ENCODE data around the gene PROP1.
"Not testable (repeated sequence)": the region's sequence is repeated elsewhere in the genome, so short reads cannot be mapped to it uniquely, and the experiment has no call there.

PROP1 gene

DNA sequence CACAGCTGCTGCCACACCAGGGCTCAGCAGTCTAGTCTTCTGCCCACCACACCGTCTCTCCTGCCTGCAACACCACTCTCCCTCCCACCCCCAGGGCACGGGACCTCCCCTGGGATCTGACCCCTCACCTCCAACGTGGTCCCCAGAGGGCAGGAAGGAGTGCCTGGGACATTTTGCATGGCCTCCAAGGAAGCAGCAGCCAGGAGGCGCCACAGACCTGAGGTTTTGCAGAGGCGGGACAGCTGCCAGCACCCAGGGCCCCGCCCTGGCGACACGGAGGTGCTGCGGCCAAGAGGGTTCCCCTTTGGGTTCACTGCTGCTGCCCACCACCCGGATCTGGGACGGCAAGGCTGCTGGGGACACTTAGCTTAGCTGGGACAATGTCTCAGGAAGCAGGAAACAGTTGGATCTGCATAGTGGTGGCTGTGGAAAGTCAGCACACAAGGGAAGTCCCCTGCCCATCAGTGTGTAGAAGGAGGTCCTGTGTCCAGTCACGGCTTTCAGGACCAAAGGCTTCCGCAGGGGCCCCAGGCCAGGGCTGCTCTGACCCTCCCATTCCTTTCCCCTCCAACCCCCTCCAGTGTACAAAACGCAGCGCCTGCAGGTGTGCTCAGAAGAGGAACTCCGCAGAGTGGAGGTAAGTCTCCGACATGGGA is 13.8 kb downstream of the PROP1 start:
- no peak for DNase-seq (ENCODE audit: low spot score)

DNA sequence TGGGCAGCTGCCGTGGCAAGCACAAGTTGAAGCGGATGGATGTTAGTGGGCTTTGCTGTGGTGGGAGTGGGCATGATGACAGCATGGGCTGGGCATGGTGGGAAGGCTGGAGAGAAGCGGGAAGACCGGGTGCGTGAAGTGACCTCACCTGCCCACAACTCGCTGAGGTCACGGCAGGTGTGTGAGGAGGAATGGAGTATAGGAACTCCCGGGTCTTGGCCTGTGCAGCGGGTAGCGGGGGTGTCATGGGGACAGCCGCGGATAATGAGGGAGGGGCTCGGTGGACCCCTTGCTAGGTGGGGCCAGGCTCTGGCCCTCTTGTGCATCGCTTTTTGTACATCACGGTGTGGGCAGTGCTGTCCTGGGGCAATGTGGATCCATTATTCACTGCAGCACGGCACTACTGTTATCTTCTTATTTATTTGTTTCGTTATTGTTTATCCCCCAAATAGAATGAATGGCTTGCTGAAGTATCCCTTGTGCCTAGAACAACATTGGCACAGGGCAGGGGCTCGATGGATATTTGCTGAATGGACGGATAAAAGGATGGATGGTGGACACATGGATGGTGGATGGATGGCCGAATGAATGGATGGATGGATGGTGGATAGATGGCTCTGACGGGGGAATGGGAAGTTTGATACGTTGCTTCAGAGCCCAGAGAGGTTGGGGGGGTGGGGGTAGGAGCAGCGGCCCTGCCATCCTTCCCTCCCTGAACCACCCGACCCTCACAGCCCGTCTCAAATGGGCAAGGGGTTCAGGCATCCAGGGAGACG is 14.6 kb downstream of the PROP1 start:
- DNase-seq (ENCODE audit: low spot score): no peak

DNA sequence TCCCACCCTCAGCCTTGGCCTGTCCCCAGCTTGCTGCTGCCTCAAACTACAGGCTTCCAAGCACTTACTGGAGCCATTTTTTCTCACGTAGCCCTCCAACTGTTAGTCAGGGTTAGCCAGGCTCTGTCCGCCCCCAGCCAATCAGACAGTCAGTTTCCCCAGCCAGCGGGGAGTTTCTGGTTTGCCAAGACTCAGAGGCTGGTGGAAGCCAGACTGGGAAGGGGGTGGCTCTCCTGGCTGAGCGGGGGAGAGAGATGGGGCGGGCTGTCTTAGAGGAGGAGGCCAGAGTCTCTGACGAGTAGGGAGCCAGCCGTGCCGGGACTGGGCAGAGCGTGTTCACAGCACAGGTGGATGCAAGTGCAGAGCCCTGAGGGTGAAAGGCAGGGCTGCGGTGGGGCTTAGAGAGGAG is 15.3 kb downstream of the PROP1 start:
- no peak for DNase-seq (ENCODE audit: low spot score)

DNA sequence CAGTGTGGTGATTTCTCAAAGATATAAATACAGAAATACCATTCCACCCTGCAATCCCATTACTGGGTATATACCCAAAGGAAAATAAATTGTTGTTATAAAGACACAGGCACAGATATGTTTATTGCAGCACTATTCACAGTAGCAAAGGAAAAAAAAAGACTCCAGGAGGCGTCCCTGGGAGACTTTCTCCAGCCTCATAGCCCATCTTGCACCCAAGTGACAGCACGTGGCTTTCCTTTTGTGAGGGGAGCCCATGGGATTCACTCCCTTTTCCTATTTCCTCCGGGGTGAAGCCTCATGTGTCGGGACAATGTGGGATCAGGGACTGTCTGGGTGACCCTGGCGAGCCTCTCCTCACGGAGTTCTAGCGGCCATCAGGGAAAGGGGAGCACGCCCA is 18.4 kb downstream of the PROP1 start:
- not testable (repeated sequence) for DNase-seq (ENCODE audit: low spot score)

DNA sequence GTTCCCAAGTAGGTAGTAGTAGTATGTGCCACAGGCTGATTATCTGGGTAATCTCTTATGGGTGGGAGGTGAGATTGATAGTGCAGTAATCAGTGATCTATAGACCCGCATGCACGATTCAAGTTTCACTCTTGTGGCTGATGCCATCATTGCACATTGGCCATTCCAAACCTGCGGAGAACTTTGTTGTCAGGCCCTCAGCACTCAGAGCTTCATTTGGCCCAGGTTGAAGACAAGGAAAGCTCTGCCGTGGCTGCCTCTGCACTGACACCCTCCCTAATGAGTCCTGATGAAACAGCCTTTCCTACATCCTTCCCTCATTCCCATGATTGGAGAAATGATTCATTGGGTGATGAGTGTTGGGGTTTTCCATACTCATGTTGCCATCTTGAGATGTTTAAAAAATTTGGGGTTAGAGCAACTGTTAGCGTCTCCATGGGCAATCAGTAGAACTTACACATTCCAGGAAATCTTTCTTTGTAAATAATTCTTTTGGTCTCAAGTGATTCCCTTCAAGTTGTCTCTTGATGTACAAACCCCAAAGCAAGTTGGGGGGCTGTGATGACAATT is 22.9 kb downstream of the PROP1 start:
- DNase-seq (ENCODE audit: low spot score): no peak

DNA sequence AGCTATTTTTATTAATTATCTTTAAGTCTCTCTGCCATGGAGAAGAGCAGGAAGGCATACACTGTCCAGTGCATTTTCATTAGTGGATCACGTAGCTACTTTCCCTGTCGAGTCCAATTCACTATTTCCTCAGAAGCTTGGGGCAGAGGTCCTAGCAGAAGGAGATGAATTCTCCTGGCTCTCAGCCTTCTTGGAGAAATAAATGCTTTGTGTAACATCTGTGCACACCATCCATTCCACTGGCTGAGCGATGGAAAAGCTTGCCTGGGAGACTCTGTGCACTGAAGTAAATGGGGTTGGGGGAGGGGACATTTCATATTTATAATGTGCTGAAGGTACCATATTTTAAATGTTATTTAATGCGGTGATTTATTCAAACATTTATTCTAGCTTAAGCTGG is 23.4 kb downstream of the PROP1 start:
- DNase-seq (ENCODE audit: low spot score): no peak

DNA sequence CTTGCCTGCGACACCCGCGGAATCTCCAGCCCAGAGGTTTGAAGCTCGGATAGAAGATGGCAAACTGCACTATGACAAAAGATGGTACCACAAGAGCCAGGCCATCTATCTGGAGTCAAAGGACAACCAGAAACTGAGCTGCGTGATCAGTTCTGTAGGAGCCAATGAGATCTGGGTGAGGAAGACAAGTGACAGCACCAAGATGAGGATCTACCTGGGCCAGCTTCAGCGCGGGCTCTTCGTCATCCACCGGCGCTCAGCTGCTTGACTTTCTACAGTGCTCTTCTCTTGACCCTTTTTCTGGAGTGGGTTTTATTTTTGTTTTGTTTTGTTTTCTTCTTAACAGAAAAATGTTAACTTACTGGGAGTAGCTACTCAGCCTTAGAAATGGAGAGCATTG is 24.0 kb downstream of the PROP1 start:
- not testable (repeated sequence) for DNase-seq (ENCODE audit: low spot score)

DNA sequence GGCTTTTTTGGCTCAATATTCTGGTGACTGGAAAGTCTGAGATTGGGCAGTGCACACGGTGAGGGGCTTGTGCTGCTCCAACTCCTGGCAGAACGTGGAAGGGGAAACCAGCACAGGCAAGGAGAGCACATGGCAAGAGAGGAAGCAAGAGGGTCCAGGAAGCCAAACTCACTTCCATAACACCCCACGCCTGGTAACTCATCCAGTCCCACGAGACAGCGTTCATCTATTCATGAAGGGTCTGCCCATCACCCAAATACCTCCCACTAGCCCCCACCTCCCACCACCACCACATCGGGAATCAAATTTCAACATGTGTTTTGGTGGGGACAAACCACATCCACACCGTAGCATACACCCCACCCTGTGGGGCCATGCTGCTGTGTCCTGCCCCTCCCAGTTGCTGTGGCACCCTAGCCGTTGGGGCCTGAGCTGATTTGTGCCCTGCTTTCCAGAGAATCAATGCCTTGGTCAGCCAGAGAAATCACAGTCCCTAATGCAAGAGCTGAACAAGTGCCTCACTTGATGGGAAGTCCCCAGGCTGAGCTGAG is 27.3 kb downstream of the PROP1 start:
- DNase-seq (ENCODE audit: low spot score): no peak

DNA sequence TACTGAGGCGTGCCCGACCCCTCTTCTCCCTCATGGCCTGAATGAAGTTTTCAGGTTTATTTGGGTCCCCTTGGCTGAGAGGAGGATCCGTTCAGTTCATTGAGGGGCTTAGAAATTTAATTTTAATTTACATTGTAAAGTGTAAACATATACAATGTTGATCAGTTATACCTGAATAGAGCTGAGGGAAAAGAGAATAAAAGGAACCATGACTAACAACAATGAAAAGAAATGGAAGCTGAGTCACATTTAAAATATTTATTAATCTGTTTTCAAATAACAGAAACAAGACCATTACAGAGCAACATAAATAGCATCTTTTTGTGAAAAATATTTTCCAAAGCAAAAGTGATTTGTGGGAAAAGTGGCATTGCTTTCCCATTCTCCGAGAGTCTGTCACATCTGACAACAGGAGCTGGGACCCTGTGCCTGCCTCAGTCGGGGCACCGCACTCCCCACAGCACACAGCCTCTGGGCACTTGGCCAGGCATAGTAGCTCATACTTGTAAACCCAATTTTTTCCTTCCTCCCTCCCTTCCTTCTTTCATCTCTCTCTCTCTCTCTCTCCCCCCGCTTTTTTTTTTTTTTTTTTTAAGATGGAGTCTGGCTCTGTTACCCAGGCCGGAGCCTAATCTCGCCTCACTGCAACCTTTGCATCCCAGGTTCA is 28.7 kb downstream of the PROP1 start:
- no peak for DNase-seq (ENCODE audit: low spot score)

DNA sequence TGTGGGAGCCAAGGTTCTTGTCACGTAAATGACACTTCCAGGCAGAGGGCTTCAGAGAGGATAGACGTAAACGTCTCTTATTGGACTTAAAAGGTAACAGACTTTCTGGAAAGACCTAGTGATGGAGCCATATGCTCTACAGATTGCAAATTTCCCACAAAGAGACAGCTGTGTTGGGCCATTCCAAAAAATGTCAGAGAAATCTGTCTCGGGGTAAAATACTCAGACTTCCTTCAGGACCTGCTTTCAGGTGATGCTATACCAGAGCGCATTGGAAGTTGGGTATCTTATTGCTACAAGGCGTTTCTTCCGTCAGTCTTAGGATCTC is 29.2 kb downstream of the PROP1 start:
- no peak for DNase-seq (ENCODE audit: low spot score)

DNA sequence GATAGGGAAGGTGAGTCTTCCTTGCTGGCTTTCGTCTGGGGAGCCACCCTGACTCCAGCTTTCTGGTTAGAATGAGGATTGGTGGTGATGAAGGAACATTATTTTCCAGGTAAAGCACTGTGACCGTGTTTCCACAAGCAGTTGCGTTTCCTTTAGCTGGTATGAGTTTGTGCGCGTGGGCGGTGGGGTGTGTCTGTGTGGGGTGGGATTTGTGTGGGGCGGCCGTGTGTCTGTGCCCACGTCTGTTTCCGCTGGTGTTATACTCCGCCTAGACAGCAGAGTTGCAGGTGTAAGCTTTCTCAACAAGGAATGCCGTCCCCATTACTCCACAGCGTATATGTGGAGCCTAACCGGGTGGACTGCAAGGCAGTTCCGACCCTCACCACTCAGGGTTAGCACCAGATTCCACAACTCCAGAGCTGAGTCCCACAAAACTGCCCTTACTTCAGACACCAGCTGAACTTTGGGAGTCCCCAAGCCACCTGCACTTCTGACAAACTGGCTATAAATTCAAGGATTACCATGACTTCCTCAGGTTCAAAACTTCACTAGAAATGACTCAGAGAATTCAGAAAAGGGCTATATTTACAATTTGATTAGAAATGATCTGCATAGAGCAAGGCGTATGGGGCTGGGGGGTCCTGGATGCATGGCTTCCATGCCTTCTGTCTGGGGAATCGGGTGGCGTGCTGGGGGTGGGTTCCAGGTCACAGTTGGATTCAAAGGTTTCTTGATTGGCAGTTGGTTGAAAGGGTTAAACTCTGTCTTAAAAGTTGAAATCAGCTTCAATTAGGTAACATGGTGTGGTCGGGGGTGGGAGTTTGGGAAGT is 29.8 kb downstream of the PROP1 start:
- DNase-seq (ENCODE audit: low spot score): no peak

DNA sequence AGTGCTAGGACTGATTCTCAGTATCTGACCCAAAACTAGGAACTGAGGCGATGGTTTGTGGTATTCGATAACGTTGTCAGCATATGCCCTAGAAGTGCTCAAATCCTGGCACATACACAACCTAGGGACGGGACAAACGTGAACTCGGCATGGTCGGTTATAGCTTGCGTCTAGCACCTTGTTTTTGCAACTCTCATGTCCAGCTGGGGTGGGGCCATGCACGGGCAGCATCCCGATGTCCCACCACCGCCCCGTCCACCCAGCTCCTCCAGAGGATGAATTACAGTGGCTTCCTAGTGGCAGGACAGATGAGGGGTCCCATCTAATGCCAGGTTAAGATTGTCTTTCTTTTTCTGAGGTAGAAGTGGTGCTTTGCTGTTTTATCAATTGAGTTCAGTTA is 31.6 kb downstream of the PROP1 start:
- no peak for DNase-seq (ENCODE audit: low spot score)

DNA sequence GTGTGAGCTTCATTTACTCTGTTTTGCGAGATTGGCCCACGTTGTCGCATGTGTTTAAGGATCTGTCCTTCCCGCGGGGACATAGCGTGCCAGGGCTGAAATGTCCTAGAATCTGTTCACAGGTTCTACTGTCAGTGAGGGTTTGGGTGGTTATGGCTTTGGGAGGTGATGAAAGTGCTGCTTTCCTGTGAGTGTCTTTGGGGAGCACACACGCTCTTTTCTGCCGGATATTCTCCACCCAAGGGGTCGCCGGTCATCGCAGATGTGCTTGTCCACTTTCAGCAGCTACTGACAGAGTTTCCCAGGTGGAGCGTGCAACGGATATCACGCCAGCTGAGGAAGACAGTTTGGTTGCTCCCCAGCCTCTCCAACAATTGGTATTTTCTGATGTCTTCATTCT is 32.1 kb downstream of the PROP1 start:
- DNase-seq (ENCODE audit: low spot score): no peak

DNA sequence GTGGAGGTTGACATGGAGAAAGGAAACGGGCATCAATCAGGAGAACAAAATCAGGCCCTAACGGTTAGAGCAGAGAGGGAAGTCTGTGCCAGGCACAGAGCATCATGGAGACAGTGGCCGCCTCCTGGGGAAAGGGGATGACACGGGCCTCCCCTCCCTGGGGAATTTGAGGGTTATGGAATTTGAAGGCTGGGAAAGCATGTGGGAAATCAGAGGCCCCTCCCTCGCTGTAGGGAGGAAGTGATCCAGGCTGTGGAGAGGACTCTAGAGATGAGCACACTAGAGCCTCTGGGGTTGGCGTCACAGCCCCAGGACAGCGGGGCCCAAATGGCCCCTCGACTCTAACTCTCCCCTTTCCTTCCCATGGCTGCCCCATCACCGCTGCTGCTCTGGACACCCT is 36.7 kb downstream of the PROP1 start:
- no peak for DNase-seq (ENCODE audit: low spot score)

DNA sequence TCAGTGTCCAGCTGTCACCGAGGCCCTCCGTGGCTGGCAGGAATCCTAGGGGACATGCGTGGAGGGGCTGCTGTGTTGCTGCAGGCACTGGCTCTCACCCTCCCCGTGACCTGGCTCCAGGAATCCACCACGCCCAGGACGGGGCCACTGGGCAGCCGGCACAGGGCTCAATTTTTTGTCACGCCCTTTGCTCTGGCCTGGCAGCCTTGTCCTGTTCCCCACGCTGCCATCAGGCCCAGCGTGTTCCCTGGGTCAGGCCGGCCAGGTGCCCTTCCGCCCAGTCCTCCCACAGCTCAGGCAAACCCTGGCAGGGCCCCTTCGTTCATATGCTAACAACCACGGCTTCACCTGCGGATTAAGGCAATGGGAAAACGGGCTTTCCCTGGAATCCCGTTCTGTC is 37.3 kb downstream of the PROP1 start:
- DNase-seq (ENCODE audit: low spot score): no peak

DNA sequence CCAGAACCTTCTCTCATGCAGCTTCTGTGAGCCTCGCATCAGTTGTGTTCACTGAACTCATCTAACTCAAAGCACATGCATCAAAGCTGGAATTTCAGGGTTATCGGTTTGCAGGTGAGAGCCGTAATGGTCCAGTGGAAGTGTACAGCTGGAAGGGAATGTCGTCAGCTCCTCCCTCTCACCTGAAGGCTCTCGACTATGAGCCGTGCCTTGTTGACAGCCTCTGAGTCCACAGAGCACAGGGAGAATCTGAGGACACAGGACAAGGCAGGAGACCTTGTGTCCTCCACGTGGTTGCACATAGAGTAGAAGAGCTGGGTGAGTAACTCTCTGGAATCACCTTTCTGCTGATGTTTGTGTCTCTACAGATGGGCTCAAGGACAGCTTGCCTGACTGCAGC is 38.8 kb downstream of the PROP1 start:
- no peak for DNase-seq (ENCODE audit: low spot score)

DNA sequence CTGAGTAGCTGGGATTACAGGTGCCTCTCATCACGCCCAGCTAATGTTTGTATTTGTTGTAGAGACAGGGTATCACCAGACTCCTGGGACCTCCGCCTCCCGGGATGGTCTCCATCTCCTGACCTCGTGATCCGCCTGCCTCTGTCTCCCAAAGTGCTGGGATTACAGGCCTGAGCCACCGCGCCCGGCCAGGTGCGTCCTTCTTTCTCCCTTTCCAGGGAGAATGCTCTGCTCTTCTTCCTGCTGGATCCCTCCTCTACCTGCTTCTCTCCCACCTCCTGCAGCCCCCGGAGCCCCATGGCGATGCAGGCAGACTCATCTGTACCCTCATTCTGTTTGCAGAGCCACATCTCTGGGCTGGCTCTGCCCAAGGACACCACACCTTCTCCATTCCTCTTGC is 42.9 kb downstream of the PROP1 start:
- not testable (repeated sequence) for DNase-seq (ENCODE audit: low spot score)

DNA sequence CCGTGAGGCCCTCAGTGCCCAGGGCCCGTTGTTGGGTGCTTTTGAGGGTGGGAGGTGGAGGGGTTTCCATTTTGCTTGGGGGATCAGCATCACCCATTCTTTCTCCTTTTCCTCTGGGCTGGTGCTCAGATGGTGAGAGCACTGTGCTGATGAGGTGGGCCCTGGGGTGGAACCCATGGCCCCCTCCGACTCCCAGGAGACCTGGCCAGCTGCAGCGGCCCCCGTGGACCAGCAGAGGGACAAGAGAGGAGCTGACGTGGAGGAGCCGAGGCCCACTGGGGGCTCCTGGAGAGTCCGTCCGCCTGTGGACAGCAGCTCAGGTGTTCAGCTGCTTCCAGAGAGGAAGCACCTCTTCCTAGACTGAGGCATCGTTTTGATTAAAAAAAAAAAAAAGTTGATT is 46.4 kb downstream of the PROP1 start:
- not testable (repeated sequence) for DNase-seq (ENCODE audit: low spot score)

DNA sequence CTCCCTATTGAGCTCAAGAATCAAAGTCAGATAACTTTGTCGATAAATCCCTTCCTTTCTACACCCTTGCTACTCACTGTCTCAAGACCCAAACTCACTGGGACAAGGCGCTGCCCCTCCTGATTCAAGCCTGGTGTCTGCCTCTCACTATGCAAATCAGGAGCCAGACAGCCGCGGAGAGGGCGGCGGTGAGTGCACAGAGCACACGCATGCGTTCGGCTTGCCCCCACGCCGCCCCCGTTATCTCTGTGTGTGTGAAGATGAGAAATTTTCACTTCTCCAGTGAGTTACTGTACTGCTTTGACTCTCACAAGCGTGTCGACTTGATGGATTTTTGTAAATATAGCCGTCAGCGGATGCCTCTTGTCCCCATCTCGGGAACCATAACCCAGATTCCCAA is 47.0 kb downstream of the PROP1 start:
- not testable (repeated sequence) for DNase-seq (ENCODE audit: low spot score)

DNA sequence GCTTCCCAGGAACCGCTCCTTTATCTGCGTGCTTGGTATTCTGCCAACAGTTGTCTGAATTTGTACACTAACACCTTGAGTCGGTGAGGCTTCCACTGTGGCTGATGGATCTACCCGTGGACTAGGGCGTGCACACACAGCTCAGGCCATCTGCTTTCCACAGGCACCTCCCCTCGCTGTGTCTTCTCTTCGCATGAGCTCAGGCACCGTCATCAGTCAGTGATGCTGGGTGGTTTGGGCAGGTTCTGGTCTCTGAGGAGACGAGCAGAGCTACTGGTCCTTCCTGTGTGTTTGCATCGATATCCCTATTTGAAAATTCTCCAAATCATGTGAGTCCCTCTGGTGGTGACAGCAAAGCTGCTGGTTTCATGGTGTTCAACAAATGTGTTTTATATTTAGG is 48.1 kb downstream of the PROP1 start:
- not testable (repeated sequence) for DNase-seq (ENCODE audit: low spot score)

DNA sequence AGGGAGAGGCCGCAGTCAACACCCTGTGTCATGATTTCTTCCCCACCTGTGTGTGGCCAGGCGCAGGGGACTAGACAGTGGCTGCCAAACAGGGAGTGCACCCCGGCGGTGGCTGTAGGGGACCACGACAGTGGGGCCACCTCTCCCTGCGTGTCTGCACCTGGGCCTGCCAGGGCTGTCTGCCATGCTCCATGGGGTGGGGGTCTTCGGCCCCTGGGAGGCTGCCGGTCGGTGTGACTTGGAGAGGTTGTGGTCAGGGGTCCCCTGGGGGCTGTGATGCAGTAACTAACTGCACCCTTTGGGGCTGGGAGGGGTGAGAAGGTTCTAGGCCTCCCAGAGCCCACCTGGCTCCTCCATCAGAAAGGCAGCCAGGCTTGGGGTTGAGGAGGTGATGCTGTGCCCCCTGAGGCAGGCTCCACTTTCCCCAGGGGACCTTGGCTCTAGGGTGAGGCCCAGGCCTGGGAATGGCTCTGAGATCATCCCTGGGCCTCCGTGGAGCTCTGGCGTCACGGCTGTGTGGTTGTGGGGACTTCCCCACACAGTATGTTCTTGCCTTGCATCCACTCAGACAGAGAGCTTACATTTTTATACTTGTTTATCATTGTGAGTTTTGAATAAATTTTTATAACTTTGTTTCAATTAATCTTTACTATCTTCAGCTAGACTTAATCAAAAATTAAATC is 50.3 kb downstream of the PROP1 start:
- DNase-seq (ENCODE audit: low spot score): not testable (repeated sequence)

Data from LoVo (cell line).